IPS-20b (cell line): ENCODE results near the gene CPNE8.

Experiments used
- H3K27ac ChIP-seq: one replicate; pipeline ENCODE4 v1.5.1; 2013; ENCODE audit warnings: low read length
- H3K27me3 ChIP-seq: 2 replicates; pipeline ENCODE4 v1.6.1; 2013; ENCODE audit warnings: mild to moderate bottlenecking, low read length, inconsistent platforms; ENCODE audit not compliant: insufficient read depth
- H3K36me3 ChIP-seq: 2 replicates; pipeline ENCODE4 v1.6.1; 2013; ENCODE audit warnings: low read depth, mild to moderate bottlenecking, inconsistent platforms, low read length, moderate library complexity; ENCODE audit not compliant: insufficient read depth
- H3K4me1 ChIP-seq: 2 replicates; pipeline ENCODE4 v1.6.1; 2013; ENCODE audit warnings: mild to moderate bottlenecking, control low read depth, inconsistent platforms, low read length, moderate library complexity; ENCODE audit not compliant: insufficient read depth
- H3K4me3 ChIP-seq: 2 replicates; pipeline ENCODE4 v1.5.1; 2013; ENCODE audit warnings: mild to moderate bottlenecking, low read length, inconsistent platforms
- H3K9ac ChIP-seq: 2 replicates; pipeline ENCODE4 v1.6.1; 2013; ENCODE audit warnings: low read depth, mild to moderate bottlenecking, inconsistent platforms, low read length, moderate library complexity
- H3K9me3 ChIP-seq: 2 replicates; pipeline ENCODE4 v1.6.1; 2013; ENCODE audit warnings: mild to moderate bottlenecking, low read depth, low read length, inconsistent platforms; ENCODE audit not compliant: insufficient read depth

CPNE8 gene

DNA sequence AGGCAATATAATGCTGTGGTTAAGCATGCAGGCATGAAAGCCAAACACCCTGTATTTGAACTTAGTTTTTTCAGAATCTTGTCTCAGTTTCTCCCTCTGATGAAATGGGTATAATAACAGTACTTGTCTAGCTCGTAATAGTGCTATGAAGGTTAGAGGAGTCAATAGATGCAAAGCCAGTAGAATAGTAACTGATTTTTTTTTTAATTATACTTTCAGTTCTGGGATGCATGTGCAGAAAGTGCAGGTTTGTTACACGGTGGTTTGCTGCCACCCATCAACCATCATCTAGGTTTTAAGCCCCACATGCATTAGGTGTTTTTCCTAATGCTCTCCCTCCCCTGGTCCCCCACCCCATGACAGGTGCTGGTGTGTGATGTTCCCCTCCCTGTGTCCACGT is 87.4 kb downstream of the CPNE8 start:
- no peak overlapping the region for H3K27ac ChIP-seq

DNA sequence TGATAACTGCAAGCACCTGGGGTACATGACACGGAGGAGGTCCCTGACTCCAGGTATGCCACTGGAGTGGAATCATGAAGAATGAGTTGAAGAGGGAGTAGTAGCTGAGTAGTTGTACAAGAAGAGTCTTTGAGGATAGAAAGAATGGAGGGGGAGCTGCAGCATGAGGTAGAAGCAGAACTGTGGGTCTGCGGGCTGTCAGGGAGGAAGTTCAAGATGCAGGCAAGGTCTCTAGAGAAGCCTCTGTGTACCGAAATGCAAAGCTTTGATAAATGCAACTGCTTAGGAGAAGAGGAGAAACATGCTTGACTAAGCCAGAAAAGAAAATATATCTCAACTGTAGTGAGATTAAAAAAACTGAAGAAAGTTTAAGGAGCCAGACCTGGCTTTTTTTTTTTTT is 91.5 kb downstream of the CPNE8 start:
- Histone ChIP-seq H3K27me3 (no peaks in the 10 kb centered on the region), H3K9me3 (no peaks in the 10 kb centered on the region), H3K27ac (no peak overlapping the region), H3K9ac (no peak overlapping the region), H3K4me3 (no peak overlapping the region), H3K4me1 (no peaks in the 10 kb centered on the region), H3K36me3 (no peaks in the 10 kb centered on the region)

More for the DNA sequence above, 87.4 kb downstream of the CPNE8 start:
- Histone ChIP-seq H3K4me1 (no peaks in the 10 kb centered on the region), H3K27me3 (no peaks in the 10 kb centered on the region), H3K4me3 (no peak overlapping the region), H3K9ac (no peak overlapping the region), H3K9me3 (no peaks in the 10 kb centered on the region), H3K36me3 (no peaks in the 10 kb centered on the region)

DNA sequence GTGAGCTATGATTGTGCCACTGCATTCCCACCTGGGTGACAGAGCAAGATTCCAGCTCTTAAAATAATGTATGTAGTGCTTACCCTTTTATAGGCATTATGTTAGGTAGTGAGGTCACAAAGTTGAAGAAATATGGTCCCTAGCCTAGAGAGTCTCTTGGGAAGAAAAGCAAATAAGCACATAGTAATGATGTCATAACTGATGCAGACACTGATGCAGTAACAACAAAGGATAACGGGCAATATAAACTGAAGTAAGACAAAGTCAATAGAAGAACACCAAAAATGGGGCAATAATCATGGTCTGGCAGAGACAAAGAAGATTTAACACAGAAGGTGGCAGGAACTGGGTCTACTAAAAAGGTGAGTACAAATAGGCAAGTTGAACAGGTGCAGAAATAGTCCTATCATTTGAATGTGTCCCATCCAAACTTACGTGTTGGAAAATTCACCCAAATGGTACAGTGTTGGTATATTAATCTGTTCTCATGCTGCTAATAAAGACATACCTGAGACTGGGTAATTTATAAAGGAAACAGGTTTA is 93.5 kb downstream of the CPNE8 start:
- Histone ChIP-seq H3K4me1 (no peaks in the 10 kb centered on the region), H3K4me3 (no peak overlapping the region), H3K9ac (no peak overlapping the region), H3K27me3 (no peaks in the 10 kb centered on the region), H3K9me3 (no peaks in the 10 kb centered on the region), H3K36me3 (no peaks in the 10 kb centered on the region), H3K27ac (no peak overlapping the region)

DNA sequence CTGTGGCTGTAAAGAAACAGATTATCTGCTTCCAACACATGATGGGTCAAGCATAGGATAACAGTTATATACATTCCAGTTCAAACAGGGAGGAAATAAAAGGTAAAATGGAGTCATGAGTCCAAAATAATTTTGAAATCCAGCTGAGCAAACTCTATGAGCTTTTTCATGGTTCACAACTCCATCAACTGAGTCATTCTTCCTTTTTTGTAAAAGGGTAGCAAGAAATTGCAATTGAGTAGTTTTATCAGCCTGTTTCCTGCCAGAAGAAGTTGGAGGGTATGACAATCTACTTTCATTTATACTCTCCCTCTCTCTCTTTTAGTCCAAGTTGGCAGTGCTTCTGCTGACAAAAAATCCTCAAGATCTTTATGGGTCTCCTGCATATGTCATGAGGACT is 95.6 kb downstream of the CPNE8 start:
- H3K36me3 ChIP-seq, result no peaks in the 10 kb centered on the region
- H3K4me3 ChIP-seq, result no peak overlapping the region
- no peaks in the 10 kb centered on the region for H3K27me3 ChIP-seq
- no peak overlapping the region for H3K9ac ChIP-seq
- H3K27ac ChIP-seq, result no peak overlapping the region
- no peaks in the 10 kb centered on the region for H3K9me3 ChIP-seq
- H3K4me1 ChIP-seq, result no peaks in the 10 kb centered on the region

DNA sequence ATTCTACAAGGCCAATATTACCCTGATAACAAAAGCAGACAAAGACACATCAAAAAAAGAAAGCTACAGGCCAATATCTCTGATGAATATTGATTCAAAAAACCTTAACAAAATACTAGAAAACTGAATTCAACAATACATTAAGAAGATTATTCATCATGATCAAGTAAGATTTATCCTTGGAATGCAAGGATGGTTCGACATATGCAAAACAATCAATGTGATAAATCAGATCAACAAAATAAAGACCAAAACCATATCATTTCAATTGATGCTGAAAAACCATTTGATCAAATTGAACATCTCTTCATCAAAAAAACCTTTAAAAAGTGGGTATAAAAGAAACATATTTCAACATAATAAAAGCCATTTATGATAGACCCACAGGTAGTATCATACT is 117.3 kb downstream of the CPNE8 start:
- no peaks in the 10 kb centered on the region for H3K36me3 ChIP-seq

DNA sequence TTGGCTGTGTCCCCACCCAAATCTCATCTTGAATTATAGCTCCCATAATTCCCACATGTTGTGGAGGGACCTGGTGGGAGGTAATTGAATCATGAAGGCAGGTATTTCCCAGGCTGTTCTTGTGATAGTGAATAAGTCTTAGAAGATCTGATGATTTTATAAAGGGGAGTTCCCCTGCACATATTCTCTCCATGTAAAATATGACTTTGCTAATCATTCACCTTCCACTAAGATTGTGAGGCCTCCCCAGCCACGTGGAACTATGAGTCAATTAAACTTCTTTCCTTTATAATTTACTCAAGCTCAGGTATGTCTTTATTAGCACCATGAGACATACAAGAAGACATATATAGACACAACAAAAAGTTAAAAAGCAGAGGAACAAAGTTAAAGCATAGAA is 120.0 kb downstream of the CPNE8 start:
- Histone ChIP-seq H3K27me3 (no peaks in the 10 kb centered on the region), H3K9me3 (peaks cover 4% of the 10 kb centered on the region; the same call in 1 of the 2 replicates), H3K4me3 (no peak overlapping the region), H3K9ac (no peak overlapping the region), H3K36me3 (no peaks in the 10 kb centered on the region), H3K4me1 (no peaks in the 10 kb centered on the region), H3K27ac (no peak overlapping the region)

More for the DNA sequence above, 117.3 kb downstream of the CPNE8 start:
- Histone ChIP-seq H3K4me3 (no peak overlapping the region), H3K4me1 (no peaks in the 10 kb centered on the region), H3K27me3 (no peaks in the 10 kb centered on the region), H3K9me3 (0 out of 2 replicates have a peak, but pooled peaks cover 3% of the 10 kb centered on the region), H3K9ac (no peak overlapping the region), H3K27ac (no peak overlapping the region)

DNA sequence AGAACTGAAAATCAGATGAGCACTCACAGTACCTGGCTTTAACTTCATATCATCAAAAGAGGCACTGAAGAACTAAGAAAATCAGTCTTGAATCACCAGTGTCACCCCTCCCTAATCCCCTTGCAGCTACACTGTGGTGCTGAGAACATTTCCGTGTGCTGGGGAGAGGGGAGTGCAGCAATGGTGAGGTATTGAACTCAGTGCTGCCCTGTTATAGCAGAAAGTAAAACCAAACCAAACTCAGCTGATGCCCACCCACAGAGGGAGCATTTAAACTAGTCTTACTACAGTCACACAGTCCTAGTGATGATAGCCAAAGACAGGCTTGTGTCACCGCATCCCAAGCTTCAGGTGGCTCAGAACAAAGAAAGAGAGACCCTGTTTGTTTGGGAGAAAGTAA is 122.1 kb downstream of the CPNE8 start:
- peaks cover 10% of the 10 kb centered on the region; the same call in 1 of the 2 replicates for H3K9me3 ChIP-seq
- H3K27ac ChIP-seq, result no peak overlapping the region
- H3K9ac ChIP-seq, result no peak overlapping the region
- no peaks in the 10 kb centered on the region for H3K36me3 ChIP-seq
- no peaks in the 10 kb centered on the region for H3K4me1 ChIP-seq
- H3K4me3 ChIP-seq, result no peak overlapping the region
- no peaks in the 10 kb centered on the region for H3K27me3 ChIP-seq

DNA sequence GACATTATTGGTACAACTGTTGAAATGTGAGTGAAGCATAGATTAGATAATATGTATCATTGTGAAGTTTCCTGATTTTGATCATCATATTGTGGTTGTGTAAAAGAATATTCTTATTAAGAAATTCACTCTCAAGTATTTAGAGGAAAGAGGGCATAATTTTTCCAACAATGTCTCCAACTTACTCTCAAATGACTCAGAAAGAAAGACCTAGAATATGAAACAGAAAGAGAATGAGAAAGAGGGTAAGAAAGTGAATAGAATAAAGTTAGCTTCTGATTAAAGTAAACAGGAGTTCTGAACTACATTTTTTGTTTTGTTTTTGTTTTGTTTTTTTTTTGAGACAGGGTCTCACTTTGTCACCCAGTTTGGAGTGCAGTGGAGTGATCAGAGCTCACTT is 123.0 kb downstream of the CPNE8 start:
- H3K27ac ChIP-seq, result no peak overlapping the region
- H3K9ac ChIP-seq, result no peak overlapping the region
- H3K36me3 ChIP-seq, result no peaks in the 10 kb centered on the region
- H3K4me3 ChIP-seq, result no peak overlapping the region
- no peaks in the 10 kb centered on the region for H3K4me1 ChIP-seq
- peaks cover 7% of the 10 kb centered on the region; the same call in 1 of the 2 replicates for H3K9me3 ChIP-seq
- no peaks in the 10 kb centered on the region for H3K27me3 ChIP-seq

DNA sequence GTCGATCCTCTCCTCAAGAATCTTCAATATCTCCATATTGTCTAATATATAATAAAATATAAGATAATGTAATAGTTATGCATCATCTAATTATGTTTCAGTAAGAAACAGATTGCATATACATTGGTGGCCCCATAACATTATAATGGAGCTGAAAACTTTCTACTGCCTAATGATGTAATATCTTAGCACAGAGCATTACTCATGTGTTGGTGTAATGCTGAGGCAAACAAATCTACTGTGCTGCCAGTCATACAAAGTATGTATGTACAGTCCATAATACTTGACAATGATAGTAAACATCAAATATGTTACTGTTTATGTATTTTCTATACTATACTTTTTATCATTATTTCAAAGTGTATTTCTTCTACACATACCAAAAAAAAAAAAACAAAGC is 128.7 kb downstream of the CPNE8 start:
- Histone ChIP-seq H3K4me3 (no peak overlapping the region), H3K27ac (no peak overlapping the region), H3K36me3 (no peaks in the 10 kb centered on the region), H3K27me3 (no peaks in the 10 kb centered on the region), H3K9me3 (peaks cover 7% of the 10 kb centered on the region; the same call in 1 of the 2 replicates), H3K4me1 (no peaks in the 10 kb centered on the region), H3K9ac (no peak overlapping the region)

DNA sequence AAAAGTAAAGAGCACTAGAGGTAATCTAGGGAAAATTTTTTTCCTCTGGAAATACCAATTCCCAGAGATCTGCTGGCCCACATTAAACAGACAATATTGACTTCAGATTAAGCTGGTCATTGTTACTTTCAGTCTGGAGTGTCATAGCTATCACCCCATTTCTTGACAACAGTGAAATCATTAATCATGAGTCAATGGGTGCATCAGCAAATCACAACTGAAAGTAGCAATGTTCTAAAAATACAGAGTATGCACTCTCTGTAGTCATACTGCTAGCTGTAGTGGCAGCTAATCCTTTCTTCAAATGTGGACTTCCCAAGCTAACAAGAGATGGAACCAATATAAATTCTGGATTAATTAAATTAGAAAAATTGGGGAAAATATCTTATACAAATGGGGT is 129.9 kb downstream of the CPNE8 start:
- H3K9me3 ChIP-seq, result peaks cover 7% of the 10 kb centered on the region; the same call in 1 of the 2 replicates
- H3K4me3 ChIP-seq, result no peak overlapping the region
- H3K27ac ChIP-seq, result no peak overlapping the region
- H3K36me3 ChIP-seq, result no peaks in the 10 kb centered on the region
- H3K27me3 ChIP-seq, result no peaks in the 10 kb centered on the region
- no peak overlapping the region for H3K9ac ChIP-seq
- H3K4me1 ChIP-seq, result no peaks in the 10 kb centered on the region

DNA sequence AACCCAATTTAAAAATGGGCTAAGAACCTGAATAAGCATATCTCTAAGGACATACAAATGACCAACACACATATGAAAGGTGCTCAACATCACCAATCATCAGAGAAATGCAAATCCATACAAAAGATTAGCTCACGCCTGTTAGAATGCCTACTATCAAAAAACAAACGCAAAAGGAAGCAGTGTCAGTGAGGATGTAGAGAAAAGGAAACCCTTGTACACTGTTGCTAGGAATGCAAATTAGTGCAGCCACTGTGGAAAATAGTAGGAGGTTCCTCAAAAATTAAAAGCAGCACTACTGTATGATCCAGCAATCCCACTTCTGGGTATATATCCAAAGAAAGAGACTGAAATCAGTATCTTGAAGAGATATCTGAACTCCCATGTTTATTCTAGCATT is 133.0 kb downstream of the CPNE8 start:
- Histone ChIP-seq H3K9me3 (no peaks in the 10 kb centered on the region), H3K4me3 (no peak overlapping the region), H3K4me1 (peaks cover 10% of the 10 kb centered on the region; the same call in 1 of the 2 replicates), H3K9ac (no peak overlapping the region), H3K27me3 (no peaks in the 10 kb centered on the region), H3K36me3 (no peaks in the 10 kb centered on the region), H3K27ac (no peak overlapping the region)

DNA sequence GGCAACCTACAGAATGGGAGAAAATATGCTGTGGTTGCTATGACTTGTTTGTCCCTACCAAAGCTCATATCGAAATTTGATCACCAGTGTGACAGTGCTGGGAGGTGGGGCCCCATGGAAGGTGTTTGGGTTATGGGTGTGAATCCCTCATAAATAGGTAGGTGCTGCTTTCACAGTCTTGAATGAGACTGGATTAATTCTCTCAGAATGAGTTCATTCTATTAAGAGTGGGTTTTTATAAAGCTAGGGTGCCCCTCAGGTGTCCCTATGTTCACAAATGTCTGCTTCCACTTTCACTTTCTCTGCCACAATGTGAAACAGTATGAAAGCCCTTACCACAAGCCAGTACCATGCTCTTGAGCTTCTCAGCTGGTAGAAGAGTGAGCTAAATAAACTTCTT is 133.5 kb downstream of the CPNE8 start:
- no peaks in the 10 kb centered on the region for H3K9me3 ChIP-seq
- no peak overlapping the region for H3K27ac ChIP-seq
- no peaks in the 10 kb centered on the region for H3K27me3 ChIP-seq
- H3K4me3 ChIP-seq, result no peak overlapping the region
- H3K4me1 ChIP-seq, result peaks cover 10% of the 10 kb centered on the region; the same call in 1 of the 2 replicates
- no peaks in the 10 kb centered on the region for H3K36me3 ChIP-seq
- H3K9ac ChIP-seq, result no peak overlapping the region
